ENCODE data around the gene SNAPC2.

Gene SNAPC2

DNA sequence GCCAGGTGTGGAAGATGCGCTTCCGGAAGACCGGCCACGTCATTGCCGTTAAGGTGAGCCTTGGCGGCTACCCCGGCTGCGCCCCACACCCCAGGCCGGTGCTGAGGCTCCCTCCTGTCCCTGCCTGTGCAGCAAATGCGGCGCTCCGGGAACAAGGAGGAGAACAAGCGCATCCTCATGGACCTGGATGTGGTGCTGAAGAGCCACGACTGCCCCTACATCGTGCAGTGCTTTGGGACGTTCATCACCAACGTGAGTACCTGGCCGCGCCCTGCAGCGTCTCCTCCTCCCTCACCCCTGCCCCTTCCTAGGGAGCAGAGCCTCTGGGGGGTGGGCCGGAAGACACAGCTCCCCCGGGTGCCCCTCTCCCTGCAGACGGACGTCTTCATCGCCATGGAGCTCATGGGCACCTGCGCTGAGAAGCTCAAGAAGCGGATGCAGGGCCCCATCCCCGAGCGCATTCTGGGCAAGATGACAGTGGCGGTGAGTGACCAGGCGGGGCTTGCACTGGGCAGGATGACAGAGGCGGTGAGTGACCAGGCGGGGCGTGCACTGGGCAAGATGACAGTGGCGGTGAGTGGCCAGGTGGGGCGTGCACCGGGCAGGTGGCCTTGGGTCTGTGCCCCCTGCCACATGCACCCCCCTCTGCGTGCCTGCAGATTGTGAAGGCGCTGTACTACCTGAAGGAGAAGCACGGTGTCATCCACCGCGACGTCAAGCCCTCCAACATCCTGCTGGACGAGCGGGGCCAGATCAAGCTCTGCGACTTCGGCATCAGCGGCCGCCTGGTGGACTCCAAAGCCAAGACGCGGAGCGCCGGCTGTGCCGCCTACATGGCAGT lies 9.6 kb upstream of the SNAPC2 start:
- H3K4me3 ChIP-seq (ENCODE audit: low read length) = no peak overlapping the region
- no peak for DNase-seq (ENCODE audit: low read depth)
- TF ChIP-seq, protein P1, sequence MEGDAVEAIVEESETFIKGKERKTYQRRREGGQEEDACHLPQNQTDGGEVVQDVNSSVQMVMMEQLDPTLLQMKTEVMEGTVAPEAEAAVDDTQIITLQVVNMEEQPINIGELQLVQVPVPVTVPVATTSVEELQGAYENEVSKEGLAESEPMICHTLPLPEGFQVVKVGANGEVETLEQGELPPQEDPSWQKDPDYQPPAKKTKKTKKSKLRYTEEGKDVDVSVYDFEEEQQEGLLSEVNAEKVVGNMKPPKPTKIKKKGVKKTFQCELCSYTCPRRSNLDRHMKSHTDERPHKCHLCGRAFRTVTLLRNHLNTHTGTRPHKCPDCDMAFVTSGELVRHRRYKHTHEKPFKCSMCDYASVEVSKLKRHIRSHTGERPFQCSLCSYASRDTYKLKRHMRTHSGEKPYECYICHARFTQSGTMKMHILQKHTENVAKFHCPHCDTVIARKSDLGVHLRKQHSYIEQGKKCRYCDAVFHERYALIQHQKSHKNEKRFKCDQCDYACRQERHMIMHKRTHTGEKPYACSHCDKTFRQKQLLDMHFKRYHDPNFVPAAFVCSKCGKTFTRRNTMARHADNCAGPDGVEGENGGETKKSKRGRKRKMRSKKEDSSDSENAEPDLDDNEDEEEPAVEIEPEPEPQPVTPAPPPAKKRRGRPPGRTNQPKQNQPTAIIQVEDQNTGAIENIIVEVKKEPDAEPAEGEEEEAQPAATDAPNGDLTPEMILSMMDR (IDR thresholded peaks at IDR 0.05; ENCODE audit: insufficient read depth, low read depth, low read length, missing control alignments) = no peak

DNA sequence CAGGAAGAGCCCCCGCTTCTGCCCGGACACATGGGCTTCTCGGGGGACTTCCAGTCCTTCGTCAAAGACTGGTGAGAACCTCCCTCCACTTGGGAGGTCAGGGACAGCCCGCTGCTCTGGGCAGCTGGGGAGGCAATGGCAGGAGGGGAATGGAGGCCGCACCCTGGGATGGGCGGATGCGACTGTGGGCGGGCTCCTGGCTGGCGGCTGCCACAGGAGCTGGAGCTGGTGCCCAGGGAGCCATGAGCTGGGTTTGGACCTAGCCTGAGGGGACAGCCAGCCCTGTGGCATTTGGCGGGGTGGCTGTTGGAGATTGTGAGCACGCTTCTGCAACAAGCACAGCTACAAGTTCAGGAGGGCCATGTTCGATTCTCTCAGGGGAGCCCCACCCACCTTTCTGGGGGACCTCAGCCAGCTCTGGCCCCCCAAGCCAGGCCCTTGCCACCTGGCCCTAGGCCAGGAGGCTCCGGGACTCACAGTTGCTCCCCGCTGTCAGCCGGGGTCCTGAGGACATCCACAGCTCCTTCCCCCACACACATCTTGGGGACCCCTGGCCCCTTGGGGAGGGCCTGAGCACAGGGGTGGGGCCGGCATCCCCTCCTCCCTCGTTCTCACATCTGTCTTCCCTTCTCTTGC lies 8.5 kb upstream of the SNAPC2 start:
- H3K4me3 ChIP-seq (ENCODE audit: low read length) = no peak overlapping the region
- DNase-seq (ENCODE audit: low read depth) = no peak
- TF ChIP-seq, protein P1 (IDR thresholded peaks at IDR 0.05; ENCODE audit: insufficient read depth, low read depth, low read length, missing control alignments) = no peak

DNA sequence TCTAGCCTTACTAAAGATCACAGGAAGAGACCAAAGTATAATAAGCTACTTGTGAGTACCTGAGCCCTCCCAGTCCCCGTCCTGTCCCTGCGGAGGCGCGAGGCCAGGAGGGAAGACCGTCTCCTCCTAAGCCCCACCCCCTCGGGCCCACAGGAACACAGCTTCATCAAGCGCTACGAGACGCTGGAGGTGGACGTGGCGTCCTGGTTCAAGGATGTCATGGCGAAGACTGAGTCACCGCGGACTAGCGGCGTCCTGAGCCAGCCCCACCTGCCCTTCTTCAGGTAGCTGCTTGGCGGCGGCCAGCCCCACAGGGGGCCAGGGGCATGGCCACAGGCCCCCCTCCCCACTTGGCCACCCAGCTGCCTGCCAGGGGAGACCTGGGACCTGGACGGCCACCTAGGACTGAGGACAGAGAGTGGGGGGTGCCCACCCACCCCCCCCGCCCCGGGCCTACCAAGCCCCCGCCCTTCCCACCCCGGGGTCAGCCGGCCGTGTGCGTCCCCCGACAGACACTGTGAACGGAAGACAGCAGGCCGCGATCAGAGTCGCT lies 7.9 kb upstream of the SNAPC2 start:
- no peak for DNase-seq (ENCODE audit: low read depth)
- no peak overlapping the region for H3K4me3 ChIP-seq (ENCODE audit: low read length)
- TF ChIP-seq, protein P1 (IDR thresholded peaks at IDR 0.05; ENCODE audit: insufficient read depth, low read depth, low read length, missing control alignments) = no peak

DNA sequence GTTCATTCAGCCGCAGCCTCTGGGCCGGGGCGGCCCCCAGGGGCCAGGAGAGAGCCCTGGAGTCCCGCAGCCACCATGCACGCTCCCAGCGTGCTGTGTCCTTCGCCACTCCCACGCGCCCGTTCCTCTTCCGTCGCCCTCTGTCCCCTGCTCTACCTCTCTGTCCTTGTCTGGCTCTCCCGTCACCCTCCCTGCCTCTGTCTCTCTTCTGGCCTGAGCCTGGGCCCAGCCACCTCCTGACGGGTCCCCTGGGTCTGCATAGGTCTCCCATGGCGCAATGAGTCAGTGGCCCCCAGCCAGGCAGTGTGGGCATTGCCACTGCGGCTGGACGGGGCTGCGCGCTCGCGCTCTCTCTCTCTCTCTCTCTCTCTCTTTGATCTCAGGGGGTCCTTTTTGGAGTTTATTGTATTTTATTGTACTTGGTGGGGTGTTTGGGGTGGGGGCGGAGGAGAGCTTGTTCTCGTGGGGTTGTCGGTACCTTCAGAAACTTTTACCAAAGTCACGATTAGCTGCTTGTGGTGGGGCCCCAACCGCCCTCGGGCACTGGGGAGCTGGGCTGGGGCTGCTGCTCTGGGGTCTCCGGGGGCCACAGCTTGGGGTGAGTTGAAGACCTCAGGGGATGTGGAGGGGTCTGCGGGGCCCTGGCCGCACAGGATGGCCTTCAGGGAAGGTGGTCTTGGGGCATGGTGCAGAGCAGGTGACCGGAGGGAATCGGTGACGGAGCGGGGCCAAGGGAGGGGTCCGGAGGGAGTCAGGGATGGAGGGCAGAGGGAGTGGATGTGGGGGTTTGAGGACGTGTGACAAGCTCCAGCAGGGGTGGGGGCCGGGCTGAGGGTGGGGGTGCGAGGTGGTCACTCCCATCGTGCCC lies 7.2 kb upstream of the SNAPC2 start:
- TF ChIP-seq, protein P1 (IDR thresholded peaks at IDR 0.05; ENCODE audit: insufficient read depth, low read depth, low read length, missing control alignments) = no peak
- DNase-seq (ENCODE audit: low read depth) = no peak

DNA sequence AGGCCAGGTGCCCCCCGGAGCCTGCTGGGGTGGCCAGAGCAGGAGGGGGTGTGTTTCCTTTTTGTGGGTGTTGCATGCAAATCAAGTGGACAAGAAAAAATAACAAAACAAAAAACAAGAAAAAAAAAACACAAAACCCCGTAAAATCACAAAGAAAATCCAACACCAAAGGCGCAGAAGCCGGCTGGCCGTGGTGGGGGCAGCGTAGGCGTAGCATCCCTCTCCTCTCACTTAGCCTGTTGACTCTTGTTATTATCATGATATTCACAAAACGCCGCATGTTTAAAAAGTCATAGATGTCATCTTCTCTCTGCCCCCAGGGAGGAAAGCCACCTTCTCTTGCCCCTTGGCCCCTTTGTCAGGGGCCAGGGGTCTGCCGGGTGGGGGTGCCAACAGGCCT lies 6.5 kb upstream of the SNAPC2 start:
- TF ChIP-seq, protein P1 (IDR thresholded peaks at IDR 0.05; ENCODE audit: insufficient read depth, low read depth, low read length, missing control alignments) = no peak
- H3K4me3 ChIP-seq (ENCODE audit: low read length) = no peak overlapping the region
- DNase-seq (ENCODE audit: low read depth) = no peak

More for the DNA sequence above, 7.2 kb upstream of the SNAPC2 start:
- no peak overlapping the region for H3K4me3 ChIP-seq (ENCODE audit: low read length)

DNA sequence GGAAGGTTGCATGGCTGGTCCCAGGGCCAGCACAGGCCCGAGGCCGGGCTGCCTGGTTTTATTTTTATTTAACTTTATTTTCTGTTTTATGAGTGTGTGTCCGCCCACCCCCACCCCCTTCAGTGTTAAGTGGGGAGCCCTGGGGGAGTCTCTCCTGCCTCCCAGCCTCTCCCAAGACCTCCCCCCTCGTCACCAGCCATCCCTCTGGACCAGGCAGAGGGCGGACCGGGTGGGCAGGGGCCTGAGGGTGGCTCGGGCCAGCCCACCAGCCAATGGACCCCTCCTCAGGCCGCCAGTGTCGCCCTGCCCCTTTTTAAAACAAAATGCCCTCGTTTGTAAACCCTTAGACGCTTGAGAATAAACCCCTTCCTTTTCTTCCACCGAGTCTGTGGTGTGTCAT lies 6.0 kb upstream of the SNAPC2 start:
- DNase-seq (ENCODE audit: low read depth) = no peak
- no peak overlapping the region for H3K4me3 ChIP-seq (ENCODE audit: low read length)
- TF ChIP-seq, protein P1 (IDR thresholded peaks at IDR 0.05; ENCODE audit: insufficient read depth, low read depth, low read length, missing control alignments) = no peak
